Activated T-cell treated with anti-CD3 and anti-CD28 coated beads for 4 hours (primary cell): ENCODE measurements around the gene GPC1.

ENCODE experiments used
- DNase-seq: peaks from one replicate; pipeline ENCODE4 v3.0.0-alpha.2; 2020

Gene GPC1

DNA sequence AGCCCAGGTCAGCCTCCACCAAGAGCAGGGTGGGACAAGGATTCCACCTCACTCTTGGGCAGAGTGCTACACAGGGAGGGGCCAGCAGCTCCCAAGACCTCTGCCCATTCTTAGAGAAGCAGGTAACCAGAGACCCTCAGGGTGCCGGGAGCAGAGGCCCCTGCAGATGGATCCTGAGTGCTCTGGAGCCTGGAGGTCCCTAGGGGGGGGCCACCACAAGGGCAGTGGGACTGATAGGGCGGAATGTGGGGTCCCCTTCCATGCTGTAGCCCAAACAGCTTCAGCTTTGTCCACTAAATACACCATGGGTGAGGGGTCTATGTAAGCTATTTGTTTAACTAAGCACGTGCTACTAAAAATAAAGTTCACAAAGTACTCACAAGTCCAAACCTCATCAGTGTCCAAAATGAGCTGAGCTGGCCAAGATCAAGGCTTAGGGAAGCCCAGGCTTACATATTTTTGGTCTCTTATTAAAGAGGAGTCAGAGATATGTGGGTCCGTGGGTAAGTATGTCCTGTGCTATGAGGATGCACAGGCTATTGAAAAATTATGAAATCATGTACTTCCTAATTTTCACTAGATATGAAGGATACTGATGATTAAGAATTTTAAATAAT lies 21.5 kb upstream of the GPC1 start:
- DNase-seq = no peak

DNA sequence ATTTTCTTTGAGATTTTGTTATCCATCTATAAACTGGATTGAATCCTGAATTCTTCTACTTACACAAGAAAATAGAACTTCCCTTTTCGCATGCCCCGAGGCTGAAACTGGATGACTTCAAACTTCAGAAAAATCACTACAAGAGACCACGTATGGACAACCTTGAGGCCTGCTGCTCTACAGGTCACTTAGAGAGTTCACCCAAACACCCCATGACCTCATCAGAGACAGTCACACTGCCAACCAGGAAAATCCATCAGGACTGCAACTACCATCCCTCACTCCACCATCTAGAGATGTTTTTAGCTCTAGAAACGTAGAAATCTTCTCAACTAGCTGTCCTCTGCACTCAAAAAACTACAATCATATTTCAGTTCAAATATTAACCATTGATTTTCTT lies 18.6 kb upstream of the GPC1 start:
- DNase-seq = no peak

DNA sequence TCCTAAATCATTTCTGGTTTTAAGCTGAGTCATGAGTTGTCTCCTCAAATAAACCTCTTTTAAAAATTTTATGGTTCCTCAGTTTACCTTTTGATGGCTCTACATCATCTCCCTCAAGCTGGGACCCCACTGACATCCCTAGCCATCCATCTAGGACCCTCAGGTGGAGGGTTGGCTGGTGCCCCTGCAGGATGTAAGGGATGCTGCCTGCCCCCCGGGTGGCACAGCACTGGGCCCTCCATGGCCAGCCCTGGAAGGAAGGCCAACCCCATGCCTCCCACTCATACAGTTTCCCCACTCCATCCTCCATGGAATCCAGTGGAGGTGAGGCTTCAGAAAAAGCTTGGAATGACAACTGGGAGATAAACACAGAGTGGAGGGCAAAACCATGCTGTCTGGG lies 17.2 kb upstream of the GPC1 start:
- no peak for DNase-seq

DNA sequence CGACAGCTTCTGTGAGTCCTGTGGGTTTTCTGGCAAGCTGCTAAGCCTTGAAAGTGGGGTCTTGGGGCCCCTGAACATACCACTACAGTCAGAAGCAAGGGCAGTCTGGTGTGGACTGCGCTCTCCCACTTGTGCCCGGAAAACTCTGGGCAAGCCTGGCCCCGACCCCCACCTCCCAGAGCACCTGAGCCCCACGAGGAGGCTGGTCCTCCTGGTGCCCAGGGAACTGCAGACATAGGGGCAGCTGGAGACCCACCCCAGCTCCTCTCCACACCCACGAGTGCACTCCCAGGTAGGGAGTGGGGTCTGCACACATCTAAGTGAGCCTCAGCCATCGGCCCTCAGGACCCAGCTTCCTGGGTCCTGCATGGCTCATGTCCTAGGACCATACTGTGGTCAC lies 16.2 kb upstream of the GPC1 start:
- no peak for DNase-seq

DNA sequence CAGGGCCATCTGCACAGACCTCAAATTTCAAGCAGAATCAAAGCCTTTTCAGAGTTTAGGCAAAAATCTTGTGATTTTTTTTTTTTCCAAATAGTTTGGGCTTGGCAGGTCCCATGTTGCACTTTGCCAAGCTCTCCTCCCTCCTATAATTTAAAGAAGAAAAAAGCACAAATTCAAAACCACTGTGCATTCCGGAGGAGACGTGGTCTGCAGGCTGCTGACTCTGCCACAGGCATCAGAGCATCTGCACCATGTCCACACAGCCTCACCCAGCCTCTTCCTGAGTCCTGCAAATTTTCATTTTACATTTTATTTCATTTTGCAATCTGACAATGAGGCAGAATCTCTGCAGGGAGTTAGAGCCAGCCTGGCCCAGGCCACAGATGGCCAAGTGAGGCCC lies 15.7 kb upstream of the GPC1 start:
- DNase-seq = no peak

DNA sequence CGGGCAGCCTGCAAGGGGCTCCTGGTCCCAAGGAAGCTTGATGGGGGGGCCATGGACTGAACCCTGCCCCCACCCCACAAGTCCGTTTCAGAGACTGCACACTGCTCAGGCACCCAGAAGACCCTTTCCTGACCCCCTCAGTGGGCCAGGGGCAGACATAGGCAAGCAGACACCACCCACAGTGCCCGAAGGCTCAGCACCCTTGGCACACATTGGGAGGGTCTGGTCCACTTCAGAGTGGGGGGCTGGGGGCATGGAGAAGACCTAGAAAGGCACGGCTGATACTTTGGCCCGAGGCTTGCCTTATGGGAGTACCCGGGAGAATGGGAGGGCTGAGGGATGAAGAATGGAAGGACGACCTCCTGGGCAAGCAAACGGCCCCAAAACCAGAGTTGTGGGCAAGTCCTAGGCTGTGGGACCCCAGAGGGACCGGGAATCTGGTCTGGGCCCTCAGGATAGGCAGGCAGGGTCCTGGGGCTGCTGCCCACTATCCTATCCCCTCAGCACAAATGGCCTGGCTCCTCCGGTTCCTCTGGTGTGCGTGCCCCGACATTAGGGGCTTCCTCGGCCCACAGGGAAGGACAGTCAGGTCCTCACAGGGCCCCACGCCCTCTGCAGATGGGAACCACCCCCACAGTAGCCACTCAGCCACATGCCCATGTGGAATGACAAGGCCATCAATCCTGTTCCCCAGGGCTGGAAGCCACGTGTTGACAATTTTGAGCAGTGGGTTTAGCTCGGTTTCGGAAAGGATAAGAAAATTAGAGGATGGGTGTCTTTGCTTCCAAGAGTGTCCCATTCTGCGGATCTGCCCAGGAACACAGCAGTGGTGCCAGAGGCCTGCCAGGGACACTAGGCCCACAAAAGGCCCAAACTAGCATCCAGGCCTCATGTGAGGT lies 15.0 kb upstream of the GPC1 start:
- DNase-seq = no peak

DNA sequence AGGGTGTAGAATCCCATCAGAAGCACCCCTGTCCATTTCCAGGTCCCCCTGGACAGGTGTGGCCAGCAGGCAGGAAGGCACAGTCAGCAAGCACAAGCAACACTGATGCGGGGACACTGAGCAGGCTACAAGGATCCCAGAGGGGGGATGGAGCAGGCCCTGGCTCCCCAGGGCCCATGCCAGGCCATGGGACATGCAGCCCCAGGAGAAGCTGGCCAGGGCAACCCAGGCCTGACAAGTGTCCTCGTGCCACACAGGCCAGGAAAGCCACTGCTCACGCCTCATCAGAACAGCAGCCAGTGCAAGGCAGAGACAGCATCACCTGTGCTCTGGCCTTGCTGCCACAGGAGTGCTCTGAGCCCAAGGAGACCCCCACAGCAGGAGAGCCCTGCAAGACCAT lies 14.1 kb upstream of the GPC1 start:
- no peak for DNase-seq

DNA sequence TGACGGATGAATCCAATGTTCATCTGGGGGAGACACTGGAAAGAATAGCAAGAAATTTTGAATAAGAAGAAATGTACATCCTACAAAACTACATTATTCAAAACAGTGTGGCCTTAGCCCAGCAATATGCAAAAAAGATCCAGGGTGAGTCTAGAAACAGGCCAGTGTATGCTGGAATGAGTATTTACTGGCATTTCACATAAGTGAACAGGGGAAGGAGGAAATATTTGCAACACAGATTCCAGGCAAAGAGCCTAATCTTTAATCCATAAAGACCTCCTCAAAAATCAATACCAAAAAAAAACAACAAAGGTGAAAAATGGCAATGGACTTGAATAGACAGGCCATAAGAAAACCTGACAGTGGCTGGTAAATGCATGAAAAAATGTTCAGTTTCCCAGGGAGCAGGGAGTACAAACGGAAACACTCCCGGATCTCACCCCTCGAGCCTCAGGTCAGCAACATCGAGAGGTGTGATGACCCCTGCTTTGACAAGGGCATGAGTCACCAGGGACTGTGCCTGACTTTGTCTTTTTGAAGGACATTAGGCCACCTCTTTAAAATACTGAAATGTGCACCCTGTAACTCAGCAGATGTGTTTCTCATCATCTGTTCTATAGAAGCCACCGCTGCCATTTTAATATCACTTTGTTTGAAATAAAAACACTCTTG lies 12.7 kb upstream of the GPC1 start:
- no peak for DNase-seq

DNA sequence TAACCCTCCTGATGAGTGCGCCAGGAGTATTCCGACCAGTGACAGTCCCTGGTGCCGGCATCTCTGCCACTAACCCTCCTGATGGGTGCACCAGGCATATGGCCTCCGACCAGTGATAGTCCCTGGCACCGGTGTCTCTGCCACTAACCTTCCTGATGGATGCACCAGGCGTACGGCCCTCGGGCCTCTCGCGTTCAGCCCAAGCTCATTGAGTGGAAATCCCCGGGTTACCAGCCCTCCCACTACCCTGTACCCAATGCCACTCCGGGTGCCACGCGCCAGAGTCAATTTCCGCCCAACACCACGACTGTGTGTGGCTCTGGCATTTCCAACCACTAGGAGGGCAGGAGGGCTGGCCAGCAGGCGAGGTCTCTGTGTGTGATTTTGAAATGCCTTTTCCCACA lies 11.7 kb upstream of the GPC1 start:
- no peak for DNase-seq

DNA sequence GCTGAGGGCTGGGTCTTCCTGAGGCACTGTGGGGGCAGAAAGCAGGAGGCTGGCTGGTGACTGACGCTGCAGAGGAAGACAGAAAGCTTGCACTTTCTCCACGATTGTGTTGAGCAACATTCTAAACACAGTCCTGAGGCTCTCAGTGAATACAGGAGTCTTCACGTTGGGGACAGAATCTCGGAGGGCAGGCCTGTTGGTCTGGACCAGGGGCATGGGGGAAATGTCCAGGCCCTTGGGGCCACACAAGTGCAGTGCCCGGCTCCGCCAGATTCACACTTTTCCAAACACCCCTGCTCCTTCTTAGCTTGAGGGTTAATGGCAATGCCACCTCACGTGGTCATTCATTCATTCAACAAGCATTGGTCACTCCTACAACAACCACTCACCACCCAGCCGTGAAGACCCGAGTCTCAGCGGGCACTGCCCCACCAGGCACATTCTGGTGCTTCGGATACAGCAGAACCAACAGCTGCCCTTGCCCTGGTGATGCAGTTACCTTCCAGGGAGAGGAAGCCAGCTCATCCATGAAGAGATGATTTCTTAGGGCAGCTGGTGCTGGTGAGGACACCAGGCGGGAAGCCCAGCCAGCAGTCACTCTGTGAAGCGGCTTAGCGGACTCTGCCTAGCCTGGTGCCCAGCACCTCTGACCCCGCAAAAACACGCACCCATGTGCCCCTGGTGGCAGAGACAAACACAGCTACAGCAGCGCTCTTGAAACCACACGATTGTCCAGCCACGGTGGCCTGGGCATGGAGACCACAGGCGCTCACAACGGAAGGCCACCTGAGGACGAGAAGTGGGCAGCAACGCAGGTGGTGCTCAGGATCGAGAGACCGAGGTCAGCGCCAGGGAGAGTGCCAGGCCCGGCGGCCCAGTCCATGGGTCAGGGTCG lies 10.9 kb upstream of the GPC1 start:
- DNase-seq = no peak

DNA sequence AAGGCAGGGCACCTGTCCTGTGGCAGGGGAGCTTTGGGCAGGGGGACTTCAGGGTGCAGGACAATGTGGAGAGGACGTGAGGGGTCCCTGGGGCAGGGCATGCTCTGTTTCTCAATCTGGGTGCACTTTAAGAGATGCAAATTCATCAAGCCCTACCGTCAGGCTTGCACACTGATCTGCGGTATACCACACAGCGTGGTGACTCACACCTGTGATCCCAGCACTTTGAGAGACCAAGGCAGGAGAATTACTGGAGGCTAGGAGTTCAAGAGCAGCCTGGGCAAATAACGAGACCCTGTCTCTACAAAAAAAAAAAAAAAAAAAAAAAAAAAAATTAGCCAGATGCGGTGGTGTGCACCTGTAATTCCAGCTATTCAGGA lies 10.2 kb upstream of the GPC1 start:
- no peak for DNase-seq

DNA sequence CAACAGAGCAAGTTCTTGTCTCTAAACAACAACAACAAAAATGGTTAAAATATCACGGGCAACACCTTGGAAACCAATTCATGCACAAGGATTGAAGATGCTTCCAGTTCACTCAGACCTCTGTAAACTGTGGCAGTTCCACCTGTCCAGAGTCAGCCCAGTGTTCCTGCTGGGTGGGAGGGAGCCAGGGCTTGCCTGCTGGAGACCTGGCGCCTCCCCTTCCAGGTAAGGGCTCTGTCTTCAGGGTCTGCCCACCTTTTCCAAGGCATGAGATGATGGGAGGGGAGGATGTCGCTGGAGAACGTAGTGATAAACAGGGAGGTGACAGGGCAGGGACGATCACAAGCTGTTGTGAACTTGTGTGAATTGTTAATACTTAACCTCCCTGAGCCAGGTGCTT lies 9.8 kb upstream of the GPC1 start:
- no peak for DNase-seq

DNA sequence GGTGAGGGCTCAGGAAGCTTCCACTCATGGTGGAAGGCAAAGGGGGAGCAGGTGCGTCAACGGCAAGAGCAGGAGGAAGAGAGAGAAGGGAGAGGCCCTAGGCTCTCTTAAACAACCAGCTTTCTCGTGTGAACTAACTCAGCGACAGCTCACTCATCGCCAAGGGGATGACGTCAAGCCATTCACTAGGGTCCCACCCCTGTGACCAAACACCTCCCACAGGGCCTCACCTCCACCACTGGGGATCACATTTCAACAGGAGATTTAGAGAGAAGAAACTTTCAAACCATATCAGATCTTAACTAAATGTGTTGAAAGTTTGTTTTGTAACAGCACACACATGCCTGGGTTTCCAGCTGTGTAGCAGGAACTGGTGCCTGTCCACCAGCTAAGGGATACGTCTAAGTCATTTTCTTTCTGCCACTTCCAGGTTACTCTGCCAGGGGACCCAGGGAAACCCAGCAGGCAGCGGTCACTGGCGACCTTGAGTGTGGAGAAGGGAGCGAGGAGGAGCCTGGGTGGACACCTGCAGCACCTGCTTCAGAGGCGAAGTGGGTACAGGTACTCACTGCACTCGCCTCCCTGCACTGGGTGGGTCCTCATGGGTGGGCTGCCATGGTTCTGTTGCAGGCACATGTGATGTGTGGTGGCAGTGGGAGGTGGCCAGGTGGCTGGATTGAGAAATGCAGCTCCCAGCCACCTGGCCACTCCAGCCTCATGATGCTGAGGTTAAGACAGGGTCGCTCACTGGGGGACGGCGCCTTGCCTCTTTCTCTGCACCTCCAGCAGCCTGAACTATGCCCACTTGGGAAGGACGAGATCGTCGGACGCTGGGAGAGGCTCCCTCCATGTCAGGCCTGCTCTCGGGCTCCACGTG lies 8.4 kb upstream of the GPC1 start:
- DNase-seq = no peak

DNA sequence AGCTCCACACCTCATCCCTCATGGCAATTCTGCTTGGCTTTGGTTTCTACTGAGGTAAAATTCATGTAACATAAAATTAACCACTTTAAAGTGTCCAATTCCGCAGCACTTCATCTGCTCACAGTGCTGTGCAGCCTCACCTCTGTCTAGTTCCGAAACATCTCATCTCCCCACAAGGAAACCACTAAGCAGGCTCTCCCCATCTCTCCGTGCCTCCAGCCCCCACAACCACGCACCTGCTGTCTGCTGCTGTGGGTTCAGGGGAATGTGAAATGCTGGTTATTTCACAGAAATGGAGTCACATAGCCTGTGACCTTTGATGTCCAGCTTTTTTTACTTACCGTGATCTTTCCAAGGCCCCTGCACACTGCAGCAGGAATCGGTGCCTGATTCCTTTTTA lies 7.7 kb upstream of the GPC1 start:
- no peak for DNase-seq

DNA sequence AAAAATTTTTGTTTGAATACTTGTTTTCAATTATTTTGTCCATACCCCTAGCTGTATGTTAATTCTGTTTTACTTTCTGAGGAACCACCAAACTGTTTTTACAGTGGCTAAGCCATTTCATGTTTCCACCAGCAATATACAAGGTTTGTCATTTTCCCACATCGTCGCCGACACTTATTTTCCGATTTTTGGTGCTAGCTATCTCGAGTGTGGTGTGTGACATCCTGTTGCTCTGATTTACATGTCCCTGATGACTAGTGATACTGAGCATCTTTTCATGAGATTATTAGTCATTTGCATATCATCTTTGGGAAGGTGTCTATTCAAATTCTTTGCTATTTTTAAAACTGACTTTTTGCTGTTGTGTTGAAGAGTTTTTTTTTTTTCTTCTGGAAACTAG lies 7.2 kb upstream of the GPC1 start:
- DNase-seq = no peak

DNA sequence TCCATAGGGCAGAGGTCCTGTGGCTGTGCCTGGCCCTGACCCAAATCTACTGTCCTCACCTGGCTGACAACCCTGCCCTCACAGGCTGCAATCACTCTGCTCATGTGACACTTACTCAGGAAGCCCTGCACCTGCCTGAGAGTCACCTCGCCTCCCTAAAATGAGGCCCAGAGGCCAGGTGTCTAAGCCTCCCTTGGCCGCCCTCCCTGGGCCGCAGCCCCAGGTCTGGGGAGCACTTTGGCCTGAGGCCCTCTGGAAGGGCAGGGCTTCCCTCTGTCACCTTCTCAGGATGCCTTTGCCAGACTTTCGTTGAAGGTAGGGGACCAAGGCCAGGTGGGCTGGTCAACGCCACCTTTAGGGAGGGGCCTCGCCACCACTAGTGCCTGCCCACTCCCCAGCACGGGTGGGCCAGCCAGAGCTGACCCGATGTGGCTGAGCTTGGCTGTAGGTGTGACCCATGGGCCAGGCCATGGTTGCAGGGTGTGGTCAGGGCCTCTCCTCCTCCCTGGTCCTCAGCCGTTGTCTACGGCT lies 6.1 kb upstream of the GPC1 start:
- DNase-seq = no peak

DNA sequence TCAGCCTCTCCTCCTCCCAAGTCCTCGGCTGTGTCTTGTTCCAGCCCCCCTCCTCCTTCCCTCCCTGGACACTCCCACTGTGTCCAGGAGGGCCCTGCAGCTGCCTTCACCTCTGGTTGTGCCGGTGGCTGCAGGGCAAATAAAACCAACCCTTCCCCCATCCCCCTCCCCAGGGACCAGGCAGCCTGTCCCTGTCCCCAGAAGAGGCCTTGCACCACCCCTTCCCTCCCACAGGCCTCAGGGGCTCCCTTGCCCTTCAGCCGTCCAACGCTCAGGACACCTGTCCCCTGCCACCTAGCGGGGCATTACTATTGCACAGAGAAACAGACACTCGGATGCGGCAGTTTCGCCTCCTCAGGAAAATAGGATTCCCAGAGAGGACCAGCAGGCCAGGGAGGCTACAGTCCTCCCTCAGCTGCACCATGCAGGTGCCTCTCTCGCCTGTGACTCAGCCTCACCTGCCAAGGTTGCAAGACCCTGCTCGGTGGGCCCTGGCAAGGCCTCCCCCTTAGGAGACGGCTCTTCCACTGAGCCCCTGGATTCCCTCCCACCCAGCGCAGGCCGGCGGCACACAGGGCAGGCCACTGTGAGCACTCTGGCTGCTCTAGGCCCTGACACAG lies 5.5 kb upstream of the GPC1 start:
- no peak for DNase-seq

DNA sequence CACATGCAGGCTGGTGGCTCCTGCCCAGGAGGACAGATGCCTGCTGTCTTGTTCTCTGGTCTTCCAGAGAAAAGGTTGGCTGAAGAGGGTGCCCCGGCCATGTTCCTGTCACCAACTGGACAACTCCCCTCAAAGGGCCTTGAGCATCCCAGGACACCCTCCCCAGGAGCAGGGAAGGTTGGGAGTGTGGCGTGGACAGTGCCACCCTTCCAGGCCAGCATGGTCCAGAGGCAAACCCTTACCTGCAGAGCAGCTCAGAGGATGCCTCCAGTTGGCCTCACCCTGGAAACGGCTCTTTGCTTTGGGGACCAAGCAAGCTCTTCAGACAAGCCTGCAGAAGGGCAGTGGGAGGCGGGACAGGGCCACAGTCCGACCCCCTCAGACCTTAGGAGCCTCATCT lies 4.9 kb upstream of the GPC1 start:
- DNase-seq = no peak

DNA sequence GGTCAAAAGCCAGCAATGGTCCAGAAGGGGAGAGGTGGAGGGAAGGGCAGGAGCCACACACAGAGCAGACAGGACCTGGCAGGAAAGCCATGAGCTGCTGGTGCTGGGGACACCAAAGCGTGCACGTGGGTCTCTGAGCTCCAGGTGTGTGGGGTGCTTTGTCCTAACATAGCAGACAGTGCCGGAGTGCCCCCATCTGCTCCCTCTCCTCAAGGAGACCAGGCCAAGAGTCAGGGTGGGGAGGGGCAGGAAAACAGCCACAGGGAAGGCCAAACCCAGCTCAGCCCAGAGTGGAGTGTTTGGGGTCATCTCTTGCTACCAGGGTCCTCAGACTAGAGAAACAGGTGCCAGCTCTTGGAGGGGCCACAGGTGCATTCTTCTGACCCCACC lies 4.2 kb upstream of the GPC1 start:
- DNase-seq = no peak

DNA sequence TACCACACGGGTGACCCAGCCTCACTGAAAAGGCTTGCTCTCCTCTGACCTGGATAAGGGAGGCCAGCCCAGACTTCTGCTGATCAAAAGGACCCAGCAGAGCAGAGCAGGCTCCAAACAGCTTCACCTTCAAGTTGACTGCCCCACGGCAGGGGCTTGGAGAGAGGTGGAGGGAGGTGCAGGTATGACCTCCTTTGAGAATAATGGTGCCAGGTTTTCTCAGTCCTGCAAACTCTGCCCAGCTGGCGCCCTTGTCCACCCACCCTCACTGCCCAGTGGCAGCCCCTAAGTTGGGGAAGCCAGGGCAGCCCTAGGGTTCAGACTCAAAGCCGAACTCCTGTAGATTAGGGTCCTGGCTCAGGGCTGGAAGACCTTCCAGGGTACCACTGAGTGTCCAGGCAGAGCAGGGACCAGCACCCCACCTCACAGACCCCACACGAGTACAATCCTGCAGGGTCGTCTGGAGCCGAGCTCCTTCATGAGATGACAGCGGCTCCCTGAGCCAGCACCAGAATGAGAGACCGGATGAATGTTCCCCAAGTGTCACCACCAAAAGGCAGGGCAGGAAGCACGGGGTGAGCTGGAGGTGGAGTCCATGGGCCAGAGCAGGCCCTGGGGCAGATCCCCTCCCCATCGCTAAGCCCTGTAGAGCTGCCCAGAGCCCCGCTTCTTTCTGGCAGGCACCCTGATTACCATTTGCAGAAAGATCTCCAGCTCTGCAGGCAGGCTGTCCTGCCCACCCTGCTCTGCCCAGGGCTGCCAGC lies 3.6 kb upstream of the GPC1 start:
- DNase-seq = no peak

DNA sequence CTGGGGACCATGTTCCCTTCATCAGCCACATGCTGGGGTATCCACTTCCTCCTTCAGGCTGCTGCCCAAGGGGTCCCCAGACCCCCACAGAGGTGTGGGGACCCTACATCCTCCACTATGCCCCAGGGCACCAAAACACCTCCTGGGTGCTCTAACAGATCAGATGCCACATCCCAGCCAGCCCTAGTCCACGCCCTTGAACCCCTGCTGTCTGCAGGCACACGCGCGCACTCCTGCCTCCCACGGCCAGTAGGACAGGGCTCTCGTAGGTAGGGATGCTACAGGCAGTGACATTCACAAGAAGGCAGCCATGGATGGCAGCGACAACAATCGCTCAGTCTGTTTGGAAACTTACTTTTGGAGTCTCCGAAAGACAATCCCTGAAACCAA lies 3.0 kb upstream of the GPC1 start:
- DNase-seq = no peak
